NCI-H1417 treated with DMSO at 0.1 percent for 48 hours (cell line): Measurements from ENCODE around the gene DOCK10.

Experiments used
- DNase-seq: peaks from one replicate; lab custom pipeline; 2025; lab: John Stamatoyannopoulos, UW

The DOCK10 gene

DNA sequence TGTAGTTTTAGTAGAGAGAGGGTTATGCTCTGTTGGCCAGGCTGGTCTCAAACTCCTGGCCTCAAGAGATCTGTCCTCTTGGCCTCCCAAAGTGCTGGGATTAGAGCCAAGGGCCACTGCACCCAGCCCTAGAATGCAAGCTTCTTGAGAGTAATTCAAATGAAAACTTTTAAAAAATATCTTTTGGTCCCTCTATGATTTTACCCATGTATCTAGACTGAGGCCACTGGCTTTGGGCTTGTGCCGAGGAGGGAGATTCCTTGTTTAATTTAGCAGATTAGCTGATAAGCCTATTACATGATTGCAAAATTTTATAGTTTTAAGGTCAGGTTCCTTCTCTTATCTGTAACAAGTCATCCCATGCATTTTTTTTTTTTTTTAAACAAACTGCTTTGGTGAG is 266.6 kb downstream of the DOCK10 start:
- no peak for DNase-seq

DNA sequence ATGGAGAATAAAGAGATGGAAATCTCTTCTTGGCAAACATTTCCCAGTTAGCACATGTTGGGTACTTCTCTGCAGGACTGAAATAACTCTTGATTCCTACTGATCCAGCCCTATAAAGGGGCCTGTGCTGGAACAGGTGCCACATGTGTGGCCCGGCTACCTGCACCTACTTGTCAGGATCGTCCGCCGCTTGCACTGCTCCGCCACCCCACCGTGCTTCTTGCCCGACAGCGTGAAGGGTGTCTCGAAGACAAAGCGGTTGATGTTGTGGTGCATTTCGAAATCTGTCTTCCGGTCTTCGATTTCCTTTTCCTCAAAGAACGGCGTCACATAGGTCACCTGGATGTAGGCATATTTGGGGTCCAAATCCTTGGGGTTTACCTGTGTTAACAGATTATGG is 267.5 kb downstream of the DOCK10 start:
- DNase-seq = no peak

DNA sequence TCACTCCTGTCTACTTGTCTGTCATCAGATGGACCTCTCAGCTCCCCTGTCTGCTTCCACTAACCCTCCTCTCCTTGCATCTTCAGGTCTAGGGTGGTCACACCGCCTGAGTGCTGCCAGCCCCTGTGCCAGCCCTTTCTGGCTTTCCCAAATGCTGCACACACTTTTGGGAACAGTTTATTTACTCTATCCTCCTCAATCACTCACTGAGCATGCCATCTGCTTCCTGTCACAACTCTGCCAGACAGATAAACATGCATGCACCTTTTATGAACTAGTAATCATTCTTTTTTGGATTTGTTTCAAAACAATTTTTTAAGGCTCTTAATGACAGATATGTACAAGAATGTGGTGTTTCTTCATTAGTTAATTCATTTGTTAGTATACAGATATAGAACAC is 269.8 kb downstream of the DOCK10 start:
- DNase-seq = no peak

DNA sequence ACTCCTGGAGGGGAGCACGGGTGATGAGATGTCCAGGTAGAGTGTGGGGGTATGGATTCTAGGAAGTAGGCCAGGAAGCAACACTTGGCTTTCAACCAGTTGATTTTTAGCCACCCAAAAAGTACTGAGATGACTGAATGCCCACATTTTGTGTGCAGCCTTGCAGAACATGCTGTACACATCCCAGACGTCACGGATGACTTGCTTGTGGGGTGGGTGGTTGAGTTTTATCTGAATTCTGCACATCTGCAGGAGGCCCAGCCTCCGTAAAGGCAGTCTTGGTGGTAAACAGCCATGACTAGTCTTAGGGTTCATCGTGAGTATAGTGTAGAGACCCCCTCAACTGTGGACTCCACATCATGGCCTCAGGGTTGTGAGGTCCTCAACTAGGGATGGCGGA is 272.8 kb downstream of the DOCK10 start:
- no peak for DNase-seq

DNA sequence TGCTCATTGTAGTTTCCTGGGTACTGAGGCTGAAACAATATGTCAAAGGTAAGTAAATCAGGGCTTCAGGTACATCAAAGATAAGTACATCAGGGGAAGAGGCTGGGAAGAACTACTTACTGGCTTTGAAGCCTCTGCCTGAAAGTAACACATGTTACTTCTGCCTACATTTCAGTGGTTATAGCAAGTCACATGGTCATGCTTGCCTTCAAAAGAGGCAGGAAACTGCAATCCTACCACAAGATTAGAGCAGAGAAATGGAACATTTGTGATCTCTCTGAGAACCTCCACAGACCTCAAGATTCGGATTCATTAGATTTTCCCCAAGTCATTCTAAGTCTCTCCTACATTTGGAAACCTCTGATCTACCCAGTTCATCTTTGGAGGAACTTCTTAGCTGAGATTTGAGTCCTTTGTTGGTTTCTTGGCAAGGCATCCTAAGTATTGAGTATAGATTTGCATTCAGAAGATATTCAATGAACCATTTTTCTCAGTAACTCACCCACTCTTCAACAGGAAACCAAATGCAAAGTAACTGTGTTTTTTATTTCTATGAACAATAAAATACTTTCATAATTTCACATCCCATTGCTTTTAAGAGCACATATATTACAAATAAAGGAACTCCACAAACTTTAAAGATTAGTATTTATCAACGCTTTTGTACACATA is 277.6 kb downstream of the DOCK10 start:
- no peak for DNase-seq

DNA sequence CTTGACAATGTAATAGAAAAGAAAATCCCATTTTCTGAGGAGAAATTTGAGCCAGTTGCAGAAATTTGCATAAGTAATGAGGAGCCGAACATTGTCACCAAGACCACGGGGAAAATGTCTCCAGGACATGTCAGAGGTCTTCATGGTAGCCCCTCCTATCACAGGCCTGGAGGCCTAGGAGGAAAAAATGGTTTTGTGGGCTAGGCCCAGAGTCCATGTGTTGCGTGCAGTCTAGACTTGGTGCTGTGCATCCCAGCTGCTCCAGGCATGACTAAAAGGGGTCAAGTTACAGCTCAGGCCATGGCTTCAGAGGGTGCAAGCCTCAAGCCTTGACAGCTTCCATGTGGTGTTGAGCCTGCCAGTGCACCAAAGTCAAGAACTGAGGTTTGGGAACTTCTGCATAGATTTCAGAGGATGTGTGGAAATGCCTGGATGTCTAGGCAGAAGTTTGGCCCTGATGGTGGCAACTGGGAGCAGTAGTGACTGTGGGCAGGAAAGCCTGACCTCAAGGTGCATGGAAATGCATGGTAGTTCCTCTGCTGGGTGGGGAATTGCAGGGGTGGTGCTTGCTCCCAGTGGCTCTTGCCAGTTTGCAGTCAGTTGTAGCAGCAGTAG is 284.2 kb downstream of the DOCK10 start:
- DNase-seq = no peak

DNA sequence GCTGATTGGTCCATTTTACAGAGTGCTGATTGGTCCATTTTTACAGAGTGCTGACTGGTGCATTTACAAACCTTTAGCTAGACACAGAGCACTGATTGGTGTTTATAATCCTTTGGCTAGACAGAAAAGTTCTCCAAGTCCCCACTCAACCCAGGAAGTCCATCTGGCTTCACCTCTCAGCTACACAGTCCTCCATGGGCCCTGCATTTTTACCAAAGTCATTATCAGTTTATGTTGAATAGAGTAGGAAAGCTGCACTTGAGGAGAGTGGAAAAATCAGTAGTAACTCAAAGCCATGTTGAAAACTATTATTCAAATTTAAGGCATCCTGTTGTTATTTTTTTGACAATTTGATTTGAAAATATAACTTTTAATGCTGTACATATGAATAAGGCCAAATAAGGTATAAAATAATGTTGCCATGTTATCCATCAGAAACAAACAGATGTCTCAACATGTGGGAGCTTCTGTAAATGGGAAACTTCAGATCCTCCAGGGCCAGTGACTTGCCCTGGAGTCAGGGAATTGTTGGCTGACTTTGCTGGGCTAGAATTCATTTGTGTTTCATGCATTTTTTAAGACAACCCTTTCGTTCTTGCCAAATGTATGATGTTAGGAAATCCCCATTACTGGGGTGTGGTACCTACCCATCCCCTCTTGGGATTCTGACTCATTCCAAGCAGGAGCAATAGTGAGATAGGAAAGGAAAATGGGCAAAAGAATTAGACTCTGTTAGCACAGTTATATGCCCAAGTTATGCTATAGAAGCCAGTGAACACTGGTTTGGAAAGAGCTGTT is 288.3 kb downstream of the DOCK10 start:
- no peak for DNase-seq

DNA sequence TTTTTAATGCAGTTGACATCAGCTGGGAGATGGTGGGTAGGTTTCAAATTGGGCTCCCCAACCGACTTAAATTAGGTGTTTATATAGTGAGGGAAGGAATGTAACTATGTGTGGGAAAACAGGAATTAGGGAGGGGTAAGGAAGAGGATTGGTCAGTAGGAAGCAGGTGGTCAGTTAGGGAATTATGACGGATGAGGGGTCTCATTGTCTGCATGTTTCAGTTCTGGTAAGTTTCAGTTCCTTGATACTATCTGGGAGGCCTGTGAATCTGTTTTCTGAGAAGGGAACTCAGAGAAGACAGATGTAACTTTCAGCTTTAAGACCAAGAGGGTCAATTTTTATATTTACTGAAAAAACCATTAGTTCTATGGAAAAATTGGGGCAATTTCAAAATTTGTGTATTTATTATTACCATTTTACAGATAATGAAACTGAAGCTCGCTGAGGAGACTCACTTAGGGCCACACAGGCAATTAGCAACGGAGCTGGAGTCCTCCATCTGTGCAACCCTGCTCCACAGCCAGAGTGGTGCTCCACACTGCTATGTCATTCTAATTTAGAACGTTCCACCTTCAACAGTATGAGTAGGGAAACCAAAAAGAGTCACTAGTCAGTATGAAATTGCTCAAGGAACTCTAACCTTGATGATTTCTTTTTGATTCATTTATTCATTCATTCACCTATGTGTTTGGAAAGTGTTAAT is 290.1 kb downstream of the DOCK10 start:
- no peak for DNase-seq

DNA sequence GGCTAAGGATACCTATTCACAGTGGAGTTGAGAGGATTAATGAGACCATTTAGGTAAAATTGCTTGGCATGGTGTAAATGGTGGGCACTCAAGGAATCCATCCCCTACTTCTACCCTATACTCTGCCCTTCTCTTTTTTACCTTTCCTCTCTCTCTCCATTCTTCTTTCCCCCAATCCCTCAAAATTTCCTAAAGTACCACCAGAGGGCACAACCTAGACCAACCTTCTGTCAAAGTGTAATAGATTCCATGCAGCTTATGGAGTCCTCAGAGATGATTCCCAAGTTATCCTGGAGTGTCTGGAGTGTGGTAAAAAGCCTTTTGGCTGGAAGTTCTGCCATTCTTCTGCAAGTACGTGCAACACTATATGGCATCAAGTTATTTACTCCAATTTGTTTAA is 293.1 kb downstream of the DOCK10 start:
- no peak for DNase-seq

DNA sequence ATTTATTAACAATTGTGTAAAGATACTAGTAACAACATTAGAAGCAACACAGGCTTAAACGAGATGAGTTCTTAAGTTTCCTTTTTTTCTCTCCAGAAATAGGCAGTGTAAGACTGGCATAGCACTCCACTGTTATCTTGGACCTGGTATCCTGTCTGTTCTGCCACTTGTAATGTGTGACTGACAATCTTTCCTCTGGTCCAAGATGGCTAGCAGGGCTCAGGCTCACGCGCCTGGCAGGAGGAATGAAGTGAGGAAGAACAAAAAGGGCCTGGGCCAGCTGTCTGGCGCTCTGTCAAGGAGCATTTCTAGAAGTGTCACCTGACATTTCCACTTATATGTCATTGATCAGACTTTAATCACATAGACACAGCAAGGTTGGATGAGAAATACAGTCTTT is 294.5 kb downstream of the DOCK10 start:
- no peak for DNase-seq

DNA sequence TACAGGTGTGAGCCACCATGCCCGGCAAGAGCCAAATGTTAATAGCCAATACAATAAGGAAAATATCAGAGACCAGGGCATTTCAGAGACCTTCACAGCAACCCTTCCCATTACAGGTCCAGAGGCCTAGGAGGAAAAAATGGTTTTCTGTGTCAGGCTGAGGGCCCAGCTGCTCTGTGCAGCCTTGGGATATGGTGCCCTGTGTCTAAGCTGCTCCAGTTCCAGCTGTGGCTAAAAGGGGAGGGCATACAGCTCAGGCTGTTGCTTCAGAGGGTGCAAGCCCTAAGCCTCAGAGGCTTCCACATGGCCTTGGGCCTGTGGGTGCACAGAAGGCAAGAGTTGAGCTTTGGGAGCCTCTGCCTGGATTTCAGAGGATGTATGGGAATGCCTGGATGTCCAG is 306.0 kb downstream of the DOCK10 start:
- DNase-seq = no peak

DNA sequence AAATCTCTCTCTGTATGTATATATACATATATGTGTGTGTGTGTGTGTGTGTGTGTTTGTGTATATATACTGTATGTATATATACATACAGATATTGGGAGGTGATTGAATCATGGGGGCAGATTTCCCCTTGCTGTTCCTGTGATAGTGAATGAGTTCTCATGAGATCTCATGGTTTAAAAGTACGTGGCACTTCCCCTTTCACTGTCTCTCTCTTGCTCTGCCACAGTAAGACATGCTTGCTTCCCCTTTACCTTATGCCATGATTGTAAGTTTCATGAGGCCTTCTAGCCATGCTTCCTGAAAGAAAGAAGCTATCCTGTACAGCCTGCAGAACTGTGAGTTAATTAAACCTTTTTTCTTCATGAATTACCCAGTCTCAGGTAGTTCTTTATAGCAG is 307.3 kb downstream of the DOCK10 start:
- DNase-seq = no peak

DNA sequence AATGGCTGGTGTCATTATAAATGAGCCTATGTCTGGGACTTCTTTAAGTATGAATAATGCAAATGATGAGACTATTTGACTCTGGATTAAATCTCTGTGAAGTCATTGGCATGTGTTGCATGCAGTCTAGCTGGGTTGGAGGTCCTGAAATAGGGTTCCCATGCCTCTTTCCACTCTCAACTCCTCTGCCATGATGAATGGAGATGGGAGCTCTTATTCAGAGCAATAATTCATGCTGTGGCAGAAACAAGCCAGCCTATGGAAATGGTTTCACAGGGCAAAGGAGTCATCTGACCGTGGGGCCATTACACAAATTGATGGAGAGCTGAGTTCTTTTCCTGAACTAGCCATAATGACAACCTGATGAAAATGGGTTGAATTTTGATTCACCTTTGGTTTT is 310.6 kb downstream of the DOCK10 start:
- DNase-seq = no peak

DNA sequence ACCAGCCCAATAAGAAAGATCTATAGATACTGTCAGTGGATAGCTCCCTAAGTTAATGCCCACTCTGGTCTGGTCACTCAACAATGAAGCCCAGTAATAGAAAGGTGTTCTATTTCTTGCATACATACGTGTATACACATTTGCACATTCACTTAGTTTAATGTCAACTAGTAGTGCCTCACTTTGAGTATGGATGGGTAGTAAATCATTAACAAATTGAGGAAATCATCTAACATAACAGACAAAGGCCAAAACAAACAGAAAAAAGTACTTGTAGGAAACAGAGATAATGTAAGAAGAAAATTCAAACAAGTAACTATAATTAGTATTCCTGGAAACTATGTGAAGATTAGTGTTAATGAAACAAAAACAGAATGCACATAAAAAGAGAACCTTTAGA is 312.8 kb downstream of the DOCK10 start:
- no peak for DNase-seq

DNA sequence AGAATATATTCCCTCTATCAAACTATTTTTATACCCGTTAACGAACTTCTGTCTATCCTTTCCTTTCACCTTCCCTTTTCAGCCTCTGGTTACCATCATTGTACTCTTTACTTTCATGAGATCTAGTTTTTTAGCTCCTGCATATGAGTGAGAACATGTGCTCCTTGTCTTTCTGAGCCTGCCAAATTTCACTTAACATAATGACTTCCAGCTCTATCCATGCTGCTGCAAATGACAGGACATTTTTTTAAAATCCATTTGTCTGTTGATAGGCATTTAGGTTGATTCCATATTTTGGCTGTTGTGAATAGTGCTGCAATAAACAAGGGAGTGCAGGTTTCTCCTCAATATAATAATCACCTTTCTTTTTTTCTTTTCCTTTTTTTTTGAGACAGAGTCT is 317.9 kb downstream of the DOCK10 start:
- DNase-seq = no peak

DNA sequence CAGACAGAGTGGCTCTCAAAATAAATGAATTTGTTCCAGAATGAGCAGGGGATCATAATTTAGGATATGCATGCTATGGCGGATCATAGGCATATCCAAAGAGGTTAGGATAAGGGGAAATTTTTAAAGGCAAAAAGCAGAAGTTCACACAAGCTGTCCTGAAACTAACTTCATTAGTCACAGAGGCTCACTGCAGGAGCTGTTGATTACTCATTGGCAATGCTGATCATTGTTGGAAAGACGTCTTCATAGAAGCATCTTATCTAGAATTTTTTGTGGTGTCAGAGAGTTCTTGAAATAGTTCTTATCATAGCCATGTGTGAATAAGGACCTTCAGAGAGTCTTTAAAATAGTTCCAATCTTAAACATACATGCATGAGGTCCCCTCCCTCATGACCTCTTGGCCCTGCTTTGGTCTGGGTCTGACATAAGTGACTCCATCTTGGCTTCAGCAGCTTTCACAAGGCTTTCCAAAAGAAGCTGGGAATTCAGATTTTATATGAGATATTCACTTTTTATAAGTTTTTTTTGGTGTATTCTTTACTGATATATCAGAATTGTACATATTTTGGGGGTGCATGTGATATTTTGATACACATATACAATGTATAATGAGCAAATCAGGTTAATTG is 318.6 kb downstream of the DOCK10 start:
- no peak for DNase-seq

DNA sequence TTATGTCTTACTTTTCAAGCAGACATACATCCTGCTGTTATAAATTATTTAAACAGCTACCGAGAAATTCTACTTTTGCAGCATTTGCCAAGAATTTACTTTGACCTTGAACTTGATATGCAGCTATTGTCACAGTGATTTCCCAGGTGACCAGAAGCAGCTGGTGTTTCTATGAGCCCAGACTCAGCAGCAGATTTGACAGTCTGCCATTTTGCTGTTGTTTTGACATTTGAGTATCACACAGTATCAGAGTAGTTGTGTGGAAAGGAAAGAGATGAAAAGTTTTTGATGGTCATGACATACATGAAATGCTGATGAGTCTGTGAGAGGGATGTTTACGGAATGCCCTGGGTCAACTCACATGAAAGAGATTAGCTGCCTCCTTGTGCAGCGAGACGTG is 319.5 kb downstream of the DOCK10 start:
- DNase-seq = no peak

DNA sequence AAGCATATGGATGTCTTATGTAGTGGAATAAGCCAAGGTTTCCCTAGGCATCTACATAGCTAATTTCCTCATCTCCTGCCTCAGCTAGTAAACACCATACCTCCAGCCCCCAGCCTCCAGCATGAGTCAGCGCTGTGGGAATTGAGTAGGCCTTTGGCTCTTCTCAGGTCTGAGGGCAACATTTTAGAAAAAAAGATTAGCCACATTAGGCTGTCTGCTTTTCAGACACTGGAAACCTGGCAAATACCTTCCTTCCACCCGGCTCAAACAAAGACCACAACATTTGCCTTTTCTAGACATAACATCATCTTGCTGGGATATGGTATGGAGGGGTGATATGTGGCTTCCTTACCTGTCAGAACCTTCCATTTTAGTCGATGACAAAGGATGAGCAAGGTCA is 320.0 kb downstream of the DOCK10 start:
- DNase-seq = no peak

DNA sequence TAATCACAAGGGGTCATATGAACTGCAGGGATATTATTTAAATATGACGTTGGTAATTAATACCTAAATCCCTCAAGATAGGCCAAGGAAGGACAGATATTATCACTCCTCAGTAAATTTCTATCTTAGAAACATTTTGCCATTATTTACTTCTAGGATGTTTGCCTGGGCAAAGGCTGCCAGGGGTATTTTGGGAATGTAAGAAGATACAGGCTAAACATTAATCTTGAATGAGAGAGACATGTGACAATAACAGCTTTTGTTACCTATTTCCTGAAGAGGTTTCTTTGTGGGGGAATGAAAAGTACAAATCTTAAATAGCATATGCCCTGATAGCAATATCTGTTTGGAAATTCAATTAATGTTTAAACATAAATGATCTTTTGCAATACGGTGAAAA is 325.3 kb downstream of the DOCK10 start:
- DNase-seq = no peak

DNA sequence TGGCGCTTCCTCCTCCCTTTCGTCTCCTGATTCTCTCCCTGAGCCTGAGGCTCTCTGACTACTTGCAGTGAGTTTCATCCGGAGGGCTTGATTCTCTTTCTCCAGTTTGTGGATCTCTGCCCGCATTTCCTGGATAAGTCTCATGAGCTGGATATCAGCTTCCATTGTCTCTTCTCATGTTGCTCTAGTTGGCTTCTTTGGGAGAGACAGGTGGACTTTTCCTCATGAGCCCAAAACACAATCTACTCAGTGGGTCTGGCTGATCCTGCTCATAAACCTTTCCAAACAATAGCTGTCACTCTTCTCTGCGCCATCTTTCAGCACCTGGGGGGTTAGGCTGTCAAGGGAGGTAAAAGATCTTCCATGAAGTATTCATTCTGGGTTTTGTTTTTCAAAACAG is 326.1 kb downstream of the DOCK10 start, which contains the start of gene CCDC195:
TSS of gene CCDC195 (minus strand) at position 165 of the 400 bp plus-strand sequence. CDS start at position 165, 0 bp downstream.
- no peak for DNase-seq
